Osteocyte (in vitro differentiated cells): ENCODE results near the gene OR52H1. TPM values are rescaled to one million over a fixed set of nuclear protein-coding genes. Genes with fewer than 3 reads are reported as not detected.
"Not testable (repeated sequence)": the region's sequence is repeated elsewhere in the genome, so short reads cannot be mapped to it uniquely, and the experiment has no call there.

Source experiments
- DNase-seq: peaks from one replicate; pipeline ENCODE4 v3.0.0; 2021; ENCODE audit warnings: mixed read lengths; ENCODE audit not compliant: unreplicated experiment; ENCODE audit errors: extremely low spot score
- H3K27ac Mint-ChIP-seq: one replicate; pipeline ENCODE4 v1.8.0; 2021; ENCODE audit warnings: mild to moderate bottlenecking, mixed read lengths; ENCODE audit not compliant: unreplicated experiment
- H3K27me3 Mint-ChIP-seq: one replicate; pipeline ENCODE4 v1.8.0; 2021; ENCODE audit warnings: mixed read lengths; ENCODE audit not compliant: unreplicated experiment
- H3K36me3 Mint-ChIP-seq: one replicate; pipeline ENCODE4 v1.8.0; 2021; ENCODE audit warnings: mixed read lengths; ENCODE audit not compliant: unreplicated experiment
- H3K4me1 Mint-ChIP-seq: one replicate; pipeline ENCODE4 v1.8.0; 2021; ENCODE audit warnings: mixed read lengths; ENCODE audit not compliant: unreplicated experiment
- H3K4me3 Mint-ChIP-seq: one replicate; pipeline ENCODE4 v1.8.0; 2021; ENCODE audit warnings: mild to moderate bottlenecking, moderate library complexity, mixed read lengths; ENCODE audit not compliant: unreplicated experiment
- H3K9me3 Mint-ChIP-seq: one replicate; pipeline ENCODE4 v1.8.0; 2021; ENCODE audit warnings: mixed read lengths; ENCODE audit not compliant: unreplicated experiment
- total RNA-seq: library from RNA; stranded (reverse); gene quantifications from 2 replicates; pipeline ENCODE4 v1.2.1, GENCODE V29; 2021
- TF ChIP-seq, protein P1 (sequence below): fragments of 200-600 bp; sonication (generic); IDR thresholded peaks from 2 replicates; pipeline ENCODE4 v1.5.0; 2021; ENCODE audit warnings: antibody characterized with exemption, mild to moderate bottlenecking, moderate library complexity

The OR52H1 gene
- total RNA-seq, 1 donor from 2014 or later: not detected

DNA sequence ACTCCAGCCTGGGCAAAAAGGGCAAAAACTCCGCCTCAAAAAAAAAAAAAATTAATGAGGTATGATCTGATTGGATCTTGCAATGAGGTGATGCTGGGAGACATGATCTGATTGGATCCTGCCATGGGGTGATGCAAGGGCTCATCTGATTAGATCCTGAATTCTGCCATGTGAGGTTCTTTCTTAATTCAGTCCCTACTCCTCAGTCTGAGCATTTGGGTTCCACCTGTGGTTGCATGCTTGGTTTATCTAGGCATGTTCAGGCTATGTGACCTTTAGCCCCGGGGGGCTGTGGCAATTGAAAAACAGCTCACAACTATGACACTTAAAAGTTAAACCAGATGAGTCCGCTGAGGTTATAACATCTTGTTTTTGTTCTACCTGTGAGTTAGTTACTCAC is 43.3 kb upstream of the OR52H1 start:
- TF ChIP-seq, protein P1, sequence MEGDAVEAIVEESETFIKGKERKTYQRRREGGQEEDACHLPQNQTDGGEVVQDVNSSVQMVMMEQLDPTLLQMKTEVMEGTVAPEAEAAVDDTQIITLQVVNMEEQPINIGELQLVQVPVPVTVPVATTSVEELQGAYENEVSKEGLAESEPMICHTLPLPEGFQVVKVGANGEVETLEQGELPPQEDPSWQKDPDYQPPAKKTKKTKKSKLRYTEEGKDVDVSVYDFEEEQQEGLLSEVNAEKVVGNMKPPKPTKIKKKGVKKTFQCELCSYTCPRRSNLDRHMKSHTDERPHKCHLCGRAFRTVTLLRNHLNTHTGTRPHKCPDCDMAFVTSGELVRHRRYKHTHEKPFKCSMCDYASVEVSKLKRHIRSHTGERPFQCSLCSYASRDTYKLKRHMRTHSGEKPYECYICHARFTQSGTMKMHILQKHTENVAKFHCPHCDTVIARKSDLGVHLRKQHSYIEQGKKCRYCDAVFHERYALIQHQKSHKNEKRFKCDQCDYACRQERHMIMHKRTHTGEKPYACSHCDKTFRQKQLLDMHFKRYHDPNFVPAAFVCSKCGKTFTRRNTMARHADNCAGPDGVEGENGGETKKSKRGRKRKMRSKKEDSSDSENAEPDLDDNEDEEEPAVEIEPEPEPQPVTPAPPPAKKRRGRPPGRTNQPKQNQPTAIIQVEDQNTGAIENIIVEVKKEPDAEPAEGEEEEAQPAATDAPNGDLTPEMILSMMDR: no peak
- no peaks in the 10 kb centered on the region for H3K36me3 Mint-ChIP-seq
- H3K9me3 Mint-ChIP-seq: no peaks in the 10 kb centered on the region
- H3K4me1 Mint-ChIP-seq: peaks cover 24% of the 10 kb centered on the region
- no peaks in the 10 kb centered on the region for H3K27me3 Mint-ChIP-seq
- H3K27ac Mint-ChIP-seq: no peak overlapping the region
- no peak overlapping the region for H3K4me3 Mint-ChIP-seq
- DNase-seq: no peak

DNA sequence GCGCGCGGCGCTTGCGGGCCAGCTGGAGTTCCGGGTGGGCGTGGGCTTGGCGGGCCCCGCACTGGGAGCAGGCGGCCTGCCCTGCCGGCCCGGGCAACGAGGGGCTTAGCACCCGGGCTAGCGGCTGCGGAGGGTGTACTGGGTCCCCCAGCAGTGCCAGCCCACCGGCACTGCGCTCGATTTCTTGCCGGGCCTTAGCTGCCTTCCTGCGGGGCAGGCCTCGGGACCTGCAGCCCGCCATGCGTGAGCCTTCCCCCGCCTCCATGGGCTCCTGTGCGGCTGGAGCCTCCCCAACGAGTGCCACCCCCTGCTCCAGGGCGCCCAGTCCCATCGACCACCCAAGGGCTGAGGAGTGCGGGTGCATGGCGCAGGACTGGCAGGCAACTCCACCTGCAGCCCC is 41.6 kb upstream of the OR52H1 start:
- not testable (repeated sequence) for H3K9me3 Mint-ChIP-seq, H3K27ac Mint-ChIP-seq, H3K4me3 Mint-ChIP-seq, H3K36me3 Mint-ChIP-seq, H3K27me3 Mint-ChIP-seq
- H3K4me1 Mint-ChIP-seq: peaks cover 16% of the 10 kb centered on the region
- peak; percentile 79 for DNase-seq

DNA sequence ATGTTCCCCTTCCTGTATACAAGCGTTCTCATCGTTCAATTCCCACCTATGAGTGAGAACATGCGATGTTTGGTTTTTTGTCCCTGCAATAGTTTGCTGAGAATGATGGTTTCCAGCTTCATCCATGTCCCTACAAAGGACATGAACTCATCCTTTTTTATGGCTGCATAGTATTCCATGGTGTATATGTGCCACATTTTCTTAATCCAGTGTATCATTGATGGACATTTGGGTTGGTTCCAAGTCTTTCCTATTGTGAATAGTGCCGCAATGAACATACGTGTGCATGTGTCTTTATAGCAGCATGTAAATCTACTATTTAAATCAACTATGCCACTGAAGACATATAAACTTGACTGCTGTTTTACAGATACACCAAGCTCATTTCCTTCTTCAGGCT is 36.1 kb upstream of the OR52H1 start:
- H3K27ac Mint-ChIP-seq, H3K4me1 Mint-ChIP-seq, H3K9me3 Mint-ChIP-seq, H3K4me3 Mint-ChIP-seq, DNase-seq, H3K36me3 Mint-ChIP-seq, H3K27me3 Mint-ChIP-seq: not testable (repeated sequence)

DNA sequence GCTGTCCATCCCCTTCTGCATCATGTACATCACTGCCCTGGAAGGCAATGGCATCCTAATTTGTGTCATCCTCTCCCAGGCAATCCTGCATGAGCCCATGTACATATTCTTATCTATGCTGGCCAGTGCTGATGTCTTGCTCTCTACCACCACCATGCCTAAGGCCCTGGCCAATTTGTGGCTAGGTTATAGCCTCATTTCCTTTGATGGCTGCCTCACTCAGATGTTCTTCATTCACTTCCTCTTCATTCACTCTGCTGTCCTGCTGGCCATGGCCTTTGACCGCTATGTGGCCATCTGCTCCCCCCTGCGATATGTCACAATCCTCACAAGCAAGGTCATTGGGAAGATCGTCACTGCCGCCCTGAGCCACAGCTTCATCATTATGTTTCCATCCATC is 32.7 kb upstream of the OR52H1 start:
- Mint-ChIP-seq H3K4me1 (no peaks in the 10 kb centered on the region), H3K36me3 (no peaks in the 10 kb centered on the region), H3K9me3 (no peaks in the 10 kb centered on the region)

DNA sequence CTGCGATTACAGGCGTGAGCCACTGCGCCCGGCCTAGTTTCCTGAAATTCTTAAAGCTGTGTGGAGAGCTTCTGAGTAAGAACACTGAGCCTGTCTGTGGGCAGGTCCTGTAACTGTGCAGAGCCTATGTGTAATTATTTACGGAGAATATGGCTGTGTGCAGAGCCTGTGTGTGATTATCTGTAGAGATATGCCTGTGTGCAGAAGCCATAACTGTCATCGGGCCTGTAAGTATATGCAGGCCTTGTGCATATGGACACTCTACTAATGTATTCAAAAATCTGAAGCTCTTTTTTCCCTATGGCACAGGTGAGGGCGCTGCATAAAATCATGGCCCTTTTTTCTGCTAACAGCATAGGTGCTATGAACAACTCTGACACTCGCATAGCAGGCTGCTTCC is 32.2 kb upstream of the OR52H1 start, which contains the start of gene OR52B6:
Gene OR52B6, plus strand, starts transcription at position 301 of the 400 bp plus-strand sequence. Its CDS starts 0 bp downstream, at position 301.
- Mint-ChIP-seq H3K9me3 (no peaks in the 10 kb centered on the region), H3K27me3 (peaks cover 6% of the 10 kb centered on the region), H3K36me3 (no peaks in the 10 kb centered on the region), H3K27ac (no peak within 1 kb of the TSS), H3K4me3 (no peak within 1 kb of the TSS), H3K4me1 (no peaks in the 10 kb centered on the region)
- DNase-seq: peak; percentile 77
- TF ChIP-seq, protein P1: no peak

More for the DNA sequence above, 32.7 kb upstream of the OR52H1 start:
- no peak overlapping the region for H3K4me3 Mint-ChIP-seq
- TF ChIP-seq, protein P1: no peak
- H3K27me3 Mint-ChIP-seq: peaks cover 6% of the 10 kb centered on the region
- DNase-seq: no peak
- H3K27ac Mint-ChIP-seq: no peak overlapping the region

DNA sequence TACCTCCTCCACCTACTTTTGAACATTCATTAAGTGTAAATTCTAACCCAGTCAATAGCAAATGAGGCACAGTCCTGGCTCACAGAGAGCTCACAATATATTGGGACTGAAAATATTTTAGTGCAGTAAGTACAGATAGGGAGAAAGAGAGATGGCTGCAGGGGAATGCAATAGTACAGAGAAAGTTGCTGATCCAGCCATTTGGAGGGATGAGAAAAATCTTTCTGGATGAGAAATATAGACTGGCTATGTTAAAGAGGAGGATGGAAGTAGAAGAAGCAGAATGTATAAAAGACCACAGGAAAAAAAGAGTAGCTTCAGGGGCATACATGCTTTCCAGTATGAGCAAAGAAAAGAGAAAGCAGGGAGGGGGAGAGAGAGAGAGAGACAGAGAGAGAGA is 28.8 kb upstream of the OR52H1 start:
- Mint-ChIP-seq H3K9me3 (no peaks in the 10 kb centered on the region), H3K4me3 (no peak overlapping the region), H3K27me3 (peaks cover 3% of the 10 kb centered on the region), H3K4me1 (no peaks in the 10 kb centered on the region), H3K27ac (no peak overlapping the region), H3K36me3 (no peaks in the 10 kb centered on the region)
- no peak for DNase-seq
- TF ChIP-seq, protein P1: no peak
